BLaER1 treated with 17β-estradiol and CSF1 and Interleukin-3, amounts not matched to agents 10 nM and 100 nM (cell line): Measurements from ENCODE around the gene SIPA1L3.

ENCODE experiments used
- H3K27ac ChIP-seq, 11 experiments: shearing (Covaris generic); formaldehyde crosslinking; 2 replicates each; pipeline ENCODE4 v1.8.1; 2022
- H3K27me3 ChIP-seq, 11 experiments: shearing (Covaris generic); formaldehyde crosslinking; 2 replicates each; pipeline ENCODE4 v1.8.1; 2022
- H3K36me3 ChIP-seq, 11 experiments: shearing (Covaris generic); formaldehyde crosslinking; 2 replicates each; pipeline ENCODE4 v1.8.1; 2022
- H3K4me1 ChIP-seq, 10 experiments: shearing (Covaris generic); formaldehyde crosslinking; 2 replicates each; pipeline ENCODE4 v1.8.1; 2022
- H3K4me2 ChIP-seq, 11 experiments: shearing (Covaris generic); formaldehyde crosslinking; 2 replicates each; pipeline ENCODE4 v1.8.1; 2022
- H3K4me3 ChIP-seq, 10 experiments: shearing (Covaris generic); formaldehyde crosslinking; 2 replicates each; pipeline ENCODE4 v1.8.1; 2022
- H3K9ac ChIP-seq, 11 experiments: shearing (Covaris generic); formaldehyde crosslinking; 2 replicates each; pipeline ENCODE4 v1.8.1; 2022
- H3K9me3 ChIP-seq, 11 experiments: shearing (Covaris generic); formaldehyde crosslinking; replicated peaks in 1 of 11; 2 replicates each; pipeline ENCODE4 v1.8.1; 2022
- H4K20me1 ChIP-seq, 11 experiments: shearing (Covaris generic); formaldehyde crosslinking; 2 replicates each; pipeline ENCODE4 v1.8.1; 2022
- Cebpa-rat ChIP-seq, 11 experiments: shearing (Covaris generic); IDR thresholded peaks; 2 replicates each; pipeline ENCODE4 v1.8.1; 2022

The SIPA1L3 gene

DNA sequence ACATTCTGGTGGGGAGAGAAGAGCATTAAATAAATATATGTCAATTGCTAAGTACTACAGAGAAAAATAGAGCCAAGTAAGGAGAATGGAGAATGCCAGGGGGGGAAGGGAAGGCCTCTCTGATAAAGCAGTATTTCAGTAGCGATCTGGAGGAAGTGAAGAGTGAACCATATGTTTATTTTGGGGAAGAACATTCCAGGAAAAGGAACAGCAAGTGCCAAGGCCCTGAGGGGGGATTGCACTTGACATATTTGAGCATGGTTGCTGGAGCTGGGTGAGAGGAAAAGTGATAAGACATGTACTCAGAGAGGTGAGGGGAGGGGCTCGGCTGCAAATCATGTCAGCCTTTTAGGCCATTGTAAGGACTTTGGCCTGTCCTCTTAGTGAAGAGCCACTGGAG lies 31.0 kb upstream of the SIPA1L3 start:
- Histone ChIP-seq H3K36me3 (no peaks in the 10 kb centered on the region), H4K20me1 (no peaks in the 10 kb centered on the region), H3K9ac (no peak overlapping the region), H3K27ac (peak overlapping the region in 1 of 11 experiments; percentile 3; a peak in 1 of 22 replicates), H3K4me2 (peak overlapping the region in 3 of 11 experiments; percentile 24 to 35 (median 28); a peak in 4 of 22 replicates), H3K27me3 (no peaks in the 10 kb centered on the region), H3K9me3 (peaks cover 0 to 18% (median 10%) of the 10 kb centered on the region in 11 experiments; a peak in 11 of 22 replicates), H3K4me1 (peaks cover 0 to 10% (median 0%) of the 10 kb centered on the region in 10 experiments; a peak in 5 of 20 replicates), H3K4me3 (no peak overlapping the region)
- TF ChIP-seq Cebpa-rat (IDR thresholded peaks at IDR 0.05) = no peak

DNA sequence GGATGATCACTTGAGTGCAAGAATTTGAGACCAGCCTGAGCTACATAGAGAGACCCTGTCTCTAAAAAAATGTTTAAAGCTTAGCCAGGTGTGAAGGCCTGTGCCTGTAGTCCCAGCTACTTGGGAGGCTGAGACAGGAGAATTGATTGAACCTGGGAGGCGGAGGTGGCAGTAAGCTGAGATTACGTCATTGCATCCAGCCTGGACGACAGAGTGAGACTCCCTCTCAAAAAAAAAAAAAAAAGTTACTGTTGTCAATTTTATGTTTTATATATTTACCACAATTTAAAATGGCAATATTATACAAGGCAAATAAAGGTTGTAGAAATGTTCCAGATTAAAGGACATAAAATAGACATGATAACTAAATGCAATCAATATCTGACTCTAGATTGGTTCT lies 29.9 kb upstream of the SIPA1L3 start:
- Histone ChIP-seq H3K27me3 (no peaks in the 10 kb centered on the region), H3K27ac (no peak overlapping the region), H3K36me3 (no peaks in the 10 kb centered on the region), H3K4me2 (no peak overlapping the region), H3K4me3 (no peak overlapping the region), H3K9ac (no peak overlapping the region), H3K9me3 (peaks cover 8 to 16% (median 11%) of the 10 kb centered on the region in 11 experiments), H4K20me1 (no peaks in the 10 kb centered on the region), H3K4me1 (peaks cover 0 to 10% (median 0%) of the 10 kb centered on the region in 10 experiments; a peak in 5 of 20 replicates)
- no peak for TF ChIP-seq Cebpa-rat (IDR thresholded peaks at IDR 0.05)

DNA sequence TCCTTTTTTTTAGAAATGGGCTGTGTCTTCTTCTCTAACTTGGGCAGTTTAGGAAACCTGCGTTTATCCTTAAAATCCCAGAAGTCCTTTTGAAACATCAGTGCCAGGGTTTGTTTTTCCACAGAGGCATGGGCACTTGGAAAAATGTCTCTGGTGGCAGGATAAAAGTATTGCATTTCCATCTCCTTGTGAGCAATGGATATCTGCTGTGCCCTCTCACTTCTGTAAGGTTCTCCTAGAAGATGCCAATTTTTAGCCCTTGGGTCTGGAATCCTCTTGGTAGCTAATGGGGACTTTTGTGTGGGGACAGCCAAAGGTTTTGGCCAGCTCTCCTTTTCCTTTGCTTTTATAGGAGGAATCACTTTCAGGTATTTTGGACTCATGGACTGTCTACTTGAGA lies 21.6 kb upstream of the SIPA1L3 start:
- Histone ChIP-seq H3K9ac (no peak overlapping the region), H3K27ac (no peak overlapping the region), H3K4me1 (peaks cover 0 to 12% (median 3%) of the 10 kb centered on the region in 10 experiments; a peak in 2 of 20 replicates), H3K9me3 (peaks cover 21 to 62% (median 47%) of the 10 kb centered on the region in 11 experiments), H3K27me3 (no peaks in the 10 kb centered on the region), H3K4me2 (no peak overlapping the region), H4K20me1 (no peaks in the 10 kb centered on the region), H3K4me3 (no peak overlapping the region), H3K36me3 (no peaks in the 10 kb centered on the region)
- no peak for TF ChIP-seq Cebpa-rat (IDR thresholded peaks at IDR 0.05)

GRCh38 chr19:37886571-37886970 lies 20.4 kb upstream of the SIPA1L3 start:
- H3K4me2 ChIP-seq = no peak overlapping the region
- no peak overlapping the region for H3K27ac ChIP-seq
- H3K36me3 ChIP-seq = no peaks in the 10 kb centered on the region
- H3K9me3 ChIP-seq = peaks cover 19 to 59% (median 41%) of the 10 kb centered on the region in 11 experiments
- H4K20me1 ChIP-seq = no peaks in the 10 kb centered on the region
- no peaks in the 10 kb centered on the region for H3K27me3 ChIP-seq
- TF ChIP-seq Cebpa-rat (IDR thresholded peaks at IDR 0.05) = no peak
- H3K9ac ChIP-seq = no peak overlapping the region
- peaks cover 0 to 12% (median 3%) of the 10 kb centered on the region in 10 experiments; a peak in 2 of 20 replicates for H3K4me1 ChIP-seq
- no peak overlapping the region for H3K4me3 ChIP-seq

- Histone ChIP-seq H4K20me1 (no peaks in the 10 kb centered on the region), H3K4me2 (no peak overlapping the region), H3K4me3 (no peak overlapping the region), H3K27ac (no peak overlapping the region), H3K27me3 (no peaks in the 10 kb centered on the region), H3K9ac (no peak overlapping the region), H3K36me3 (no peaks in the 10 kb centered on the region), H3K4me1 (peaks cover 0 to 3% (median 0%) of the 10 kb centered on the region in 10 experiments; a peak in 2 of 20 replicates), H3K9me3 (peaks cover 0 to 5% (median 0%) of the 10 kb centered on the region in 11 experiments; a peak in 3 of 22 replicates)
- TF ChIP-seq Cebpa-rat (IDR thresholded peaks at IDR 0.05) = no peak
Measured at GRCh38 chr19:37893845-37894575, 13.0 kb upstream of the SIPA1L3 start.

GRCh38 chr19:37896180-37896579 lies 10.8 kb upstream of the SIPA1L3 start:
- Histone ChIP-seq H3K27me3 (no peaks in the 10 kb centered on the region), H3K36me3 (no peaks in the 10 kb centered on the region), H3K27ac (no peak overlapping the region), H3K9me3 (no peaks in the 10 kb centered on the region; a peak in 1 of 22 replicates), H3K9ac (no peak overlapping the region), H3K4me1 (peaks cover 0 to 6% (median 0%) of the 10 kb centered on the region in 10 experiments; a peak in 3 of 20 replicates), H4K20me1 (no peaks in the 10 kb centered on the region), H3K4me3 (no peak overlapping the region), H3K4me2 (no peak overlapping the region)
- TF ChIP-seq Cebpa-rat (IDR thresholded peaks at IDR 0.05) = no peak

DNA sequence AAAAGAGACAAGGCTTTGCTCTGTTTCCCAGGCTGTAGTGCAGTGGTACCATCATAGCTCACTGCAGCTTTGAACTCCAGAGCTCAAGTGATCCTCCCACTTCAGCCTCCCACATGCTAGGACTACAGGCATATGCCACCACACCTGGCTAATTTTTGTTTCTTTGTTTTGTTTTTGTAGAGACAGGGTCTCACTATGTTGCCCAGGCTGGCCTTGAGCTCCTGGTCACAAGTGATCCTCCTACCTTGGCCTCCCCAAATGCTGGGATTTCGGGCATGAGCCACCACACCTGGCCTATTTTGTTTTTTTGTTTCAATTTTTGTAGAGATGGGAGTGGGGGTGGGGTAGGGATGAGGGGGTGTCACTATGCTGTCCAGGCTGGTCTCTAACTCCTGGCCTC lies 7.6 kb upstream of the SIPA1L3 start:
- Histone ChIP-seq H3K9ac (no peak overlapping the region), H4K20me1 (no peaks in the 10 kb centered on the region), H3K4me1 (peaks cover 0 to 12% (median 3%) of the 10 kb centered on the region in 10 experiments; a peak in 5 of 20 replicates), H3K4me2 (no peak overlapping the region), H3K27me3 (no peaks in the 10 kb centered on the region), H3K4me3 (no peak overlapping the region), H3K27ac (no peak overlapping the region), H3K9me3 (no peaks in the 10 kb centered on the region), H3K36me3 (no peaks in the 10 kb centered on the region)
- TF ChIP-seq Cebpa-rat (IDR thresholded peaks at IDR 0.05) = no peak

- peaks cover 0 to 12% (median 3%) of the 10 kb centered on the region in 10 experiments; a peak in 5 of 20 replicates for H3K4me1 ChIP-seq
- no peaks in the 10 kb centered on the region for H3K27me3 ChIP-seq
- H3K4me3 ChIP-seq = no peak overlapping the region
- no peak overlapping the region for H3K27ac ChIP-seq
- no peaks in the 10 kb centered on the region for H4K20me1 ChIP-seq
- H3K9me3 ChIP-seq = no peaks in the 10 kb centered on the region
- H3K9ac ChIP-seq = no peak overlapping the region
- no peak overlapping the region for H3K4me2 ChIP-seq
- no peaks in the 10 kb centered on the region for H3K36me3 ChIP-seq
- TF ChIP-seq Cebpa-rat (IDR thresholded peaks at IDR 0.05) = no peak
Measured at GRCh38 chr19:37899966-37900365, 7.0 kb upstream of the SIPA1L3 start.

GRCh38 chr19:37902668-37903067 lies 4.3 kb upstream of the SIPA1L3 start:
- Histone ChIP-seq H3K4me1 (peaks cover 5 to 28% (median 15%) of the 10 kb centered on the region in 10 experiments), H3K27ac (no peak overlapping the region), H3K27me3 (no peaks in the 10 kb centered on the region), H3K36me3 (no peaks in the 10 kb centered on the region), H3K9me3 (no peaks in the 10 kb centered on the region), H4K20me1 (no peaks in the 10 kb centered on the region), H3K4me2 (no peak overlapping the region), H3K4me3 (no peak overlapping the region), H3K9ac (no peak overlapping the region)
- no peak for TF ChIP-seq Cebpa-rat (IDR thresholded peaks at IDR 0.05)
